GM19372 (cell line): ENCODE data around the gene FCRL6.

Experiments used
- ATAC-seq: cut with Tn5 transposase; IDR thresholded peaks from one replicate; pipeline ENCODE4 v1.9.1; 2021; ENCODE audit warnings: mild to moderate bottlenecking, low read depth, moderate library complexity; ENCODE audit not compliant: unreplicated experiment

Gene FCRL6

GRCh38 chr1:159802111-159802510 is at the start of gene FCRL6:
Gene FCRL6, plus strand, starts transcription at chr1:159802360. Its CDS starts 65 bp downstream, at chr1:159802425.
- no peak for ATAC-seq

- ATAC-seq: no peak
Measured at GRCh38 chr1:159753386-159753785, 48.8 kb upstream of the FCRL6 start.

GRCh38 chr1:159755451-159756007 is 46.6 kb upstream of the FCRL6 start:
- no peak for ATAC-seq

- no peak for ATAC-seq
Measured at GRCh38 chr1:159756397-159756796, 45.8 kb upstream of the FCRL6 start.

GRCh38 chr1:159763686-159764085 is 38.5 kb upstream of the FCRL6 start:
- no peak for ATAC-seq

- no peak for ATAC-seq
Measured at GRCh38 chr1:159765806-159766205, 36.4 kb upstream of the FCRL6 start.

GRCh38 chr1:159771127-159771895 is 30.8 kb upstream of the FCRL6 start:
- no peak for ATAC-seq

GRCh38 chr1:159774465-159774864 is 27.7 kb upstream of the FCRL6 start:
- no peak for ATAC-seq

- ATAC-seq: no peak
Measured at GRCh38 chr1:159775716-159776115, 26.4 kb upstream of the FCRL6 start.

GRCh38 chr1:159778266-159778665 is 23.9 kb upstream of the FCRL6 start:
- no peak for ATAC-seq

GRCh38 chr1:159779403-159779851 is 22.7 kb upstream of the FCRL6 start:
- no peak for ATAC-seq

- peak; percentile 99 for ATAC-seq
Measured at GRCh38 chr1:159780583-159781582, 21.3 kb upstream of the FCRL6 start, which contains the start of gene DUSP23. Gene DUSP23, plus strand, starts transcription at chr1:159780962. Its CDS starts 139 bp downstream, at chr1:159781101.

- no peak for ATAC-seq
Measured at GRCh38 chr1:159781992-159782391, 20.2 kb upstream of the FCRL6 start.

GRCh38 chr1:159783724-159784123 is 18.4 kb upstream of the FCRL6 start:
- no peak for ATAC-seq

- no peak for ATAC-seq
Measured at GRCh38 chr1:159786465-159786864, 15.7 kb upstream of the FCRL6 start.

GRCh38 chr1:159786966-159787365 is 15.2 kb upstream of the FCRL6 start:
- ATAC-seq: no peak

GRCh38 chr1:159790237-159790917 is 11.8 kb upstream of the FCRL6 start:
- ATAC-seq: no peak

- no peak for ATAC-seq
Measured at GRCh38 chr1:159791031-159791430, 11.1 kb upstream of the FCRL6 start.

- ATAC-seq: no peak
Measured at GRCh38 chr1:159791461-159791860, 10.7 kb upstream of the FCRL6 start.

- ATAC-seq: no peak
Measured at GRCh38 chr1:159795534-159795933, 6.6 kb upstream of the FCRL6 start.
